OCI-LY3 (cell line): ENCODE results near the gene ALS2CL.

Source experiments
- CTCF ChIP-seq: fragments of 200-600, 300-600 bp; sonication (generic); IDR thresholded peaks from 2 replicates; pipeline ENCODE4 v1.5.1; 2014; ENCODE audit warnings: antibody characterized with exemption, low read length, low read depth
- EZH2phosphoT487 ChIP-seq: fragments of 200-600 bp; shearing (Covaris generic); IDR thresholded peaks from 2 replicates; pipeline ENCODE4 v1.6.1; 2018; ENCODE audit warnings: antibody characterized with exemption, mixed run types, low read depth

GRCh38 chr3:46626039-46626438 lies 67.4 kb downstream of the ALS2CL start:
- TF ChIP-seq CTCF: no peak
- TF ChIP-seq EZH2phosphoT487: no peak
